ENCODE results near the gene PFN3. TPM values are rescaled to one million over a fixed set of nuclear protein-coding genes. Genes with fewer than 3 reads are reported as not detected.

Gene PFN3
- total RNA-seq, 1 experiment from 2014 or later = not detected

GRCh38 chr5:177383181-177383580, 17.3 kb downstream of the PFN3 start:
- no peak for DNase-seq
- no peak for TF ChIP-seq CTCF (conservative IDR thresholded peaks at IDR 0.05)
- no peak for TF ChIP-seq EZH2 (IDR thresholded peaks at IDR 0.05; ENCODE audit: low read depth)
- BruUV-seq (replicated peaks) = no TSS peak

DNA sequence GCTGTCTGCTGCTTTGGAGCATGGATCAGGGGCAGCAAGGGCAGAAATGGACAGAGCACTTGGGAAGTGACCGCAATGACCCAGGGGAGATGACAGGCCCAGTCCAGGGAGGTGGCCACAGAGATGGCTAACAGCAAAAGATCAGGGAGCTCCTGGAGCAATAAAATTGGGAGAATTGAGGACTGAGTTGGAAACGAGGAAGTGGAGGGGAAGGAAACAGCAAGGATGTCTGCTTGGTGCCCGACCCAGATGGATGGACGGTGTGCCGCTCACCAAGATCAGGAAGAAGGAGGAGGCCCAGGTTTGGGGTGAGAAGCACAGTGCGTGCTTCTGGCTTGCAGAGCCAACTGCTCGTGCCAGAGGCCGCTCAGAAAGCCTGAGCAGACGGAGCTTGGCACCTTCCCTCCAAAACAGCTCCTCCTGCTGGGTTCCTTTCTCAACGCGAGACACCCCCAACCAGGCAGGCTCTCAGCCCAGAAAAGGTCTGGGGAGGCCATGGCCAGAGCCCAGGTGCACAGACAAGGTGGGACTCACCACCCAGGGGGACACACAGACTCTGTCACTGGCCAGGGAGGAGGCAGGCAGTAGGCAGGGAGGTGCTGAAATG, 17.9 kb downstream of the PFN3 start:
- no peak overlapping the region for H3K4me2 ChIP-seq
- H3K79me2 ChIP-seq (ENCODE audit: low read depth) = no peaks in the 10 kb centered on the region
- no peak overlapping the region for H3K4me3 ChIP-seq
- H3K27me3 ChIP-seq (ENCODE audit: insufficient read depth, low read depth) = no peaks in the 10 kb centered on the region
- no peak for TF ChIP-seq EZH2 (IDR thresholded peaks at IDR 0.05; ENCODE audit: low read depth)
- TF ChIP-seq CTCF (conservative IDR thresholded peaks at IDR 0.05) = no peak
- H3K36me3 ChIP-seq (ENCODE audit: low read depth) = no peaks in the 10 kb centered on the region
- no peaks in the 10 kb centered on the region for H3K9me3 ChIP-seq (ENCODE audit: insufficient read depth, low read depth)
- H3K4me1 ChIP-seq (replicated peaks; ENCODE audit: insufficient read depth) = peaks cover 11% of the 10 kb centered on the region; the same call in 1 of the 2 replicates
- no peak overlapping the region for H2AFZ ChIP-seq
- intact Hi-C loops (cut with micrococcal nuclease; ENCODE audit: unreplicated experiment) = no loop called here
- ChIA-PET POLR2A (ENCODE audit: unreplicated experiment) (no interaction called here), CTCF (no interaction called here)
- no peaks in the 10 kb centered on the region for H4K20me1 ChIP-seq (ENCODE audit: insufficient read depth)
- DNase-seq = no peak
- peaks cover 4% of the 10 kb centered on the region; the same call in 1 of the 2 replicates for H3F3A ChIP-seq (ENCODE audit: insufficient read depth, low read depth)
- no peaks in the 10 kb centered on the region for H3K9me2 ChIP-seq (ENCODE audit: insufficient read depth)
- no TSS peak for BruUV-seq (replicated peaks)
- no peak overlapping the region for H3K27ac ChIP-seq

More at GRCh38 chr5:177383181-177383580, 17.3 kb downstream of the PFN3 start:
- no peaks in the 10 kb centered on the region for H3K9me2 ChIP-seq (ENCODE audit: insufficient read depth)
- no peak overlapping the region for H3K4me2 ChIP-seq
- intact Hi-C loops (cut with micrococcal nuclease; ENCODE audit: unreplicated experiment) = no loop called here
- no peak overlapping the region for H3K27ac ChIP-seq
- POLR2A ChIA-PET (ENCODE audit: unreplicated experiment) = interaction anchor here (0.6 to 0.7 kb wide), 2 partner anchors 63 to 134 kb away, joined by 3 to 7 read pairs; partner anchors contain the start of gene DDX41
- peaks cover 18% of the 10 kb centered on the region for H3K4me1 ChIP-seq (replicated peaks; ENCODE audit: insufficient read depth)
- CTCF ChIA-PET = no interaction called here
- no peaks in the 10 kb centered on the region for H3K27me3 ChIP-seq (ENCODE audit: insufficient read depth, low read depth)
- H3K79me2 ChIP-seq (ENCODE audit: low read depth) = no peaks in the 10 kb centered on the region
- no peaks in the 10 kb centered on the region for H4K20me1 ChIP-seq (ENCODE audit: insufficient read depth)
- peaks cover 7% of the 10 kb centered on the region; the same call in 1 of the 2 replicates for H3F3A ChIP-seq (ENCODE audit: insufficient read depth, low read depth)
- no peaks in the 10 kb centered on the region for H3K9me3 ChIP-seq (ENCODE audit: insufficient read depth, low read depth)
- no peak overlapping the region for H3K4me3 ChIP-seq
- H2AFZ ChIP-seq = no peak overlapping the region
- no peaks in the 10 kb centered on the region for H3K36me3 ChIP-seq (ENCODE audit: low read depth)

DNA sequence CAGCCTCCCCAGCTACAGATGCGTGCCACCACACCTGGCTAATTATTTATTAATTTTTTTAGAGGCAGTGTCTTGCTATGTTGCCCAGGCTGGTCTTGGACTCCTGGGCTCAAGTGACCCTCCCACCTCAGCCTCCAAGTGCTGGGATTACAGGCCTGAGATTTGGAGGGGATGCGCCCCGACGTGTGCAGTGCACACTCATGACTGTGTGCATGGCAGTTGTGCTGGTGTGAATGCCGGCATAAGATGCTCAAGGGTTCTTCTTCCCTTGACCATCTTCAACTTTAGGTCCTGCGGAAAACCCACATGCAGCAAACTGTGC, 19.7 kb downstream of the PFN3 start:
- no TSS peak for BruUV-seq (replicated peaks)
- Histone ChIP-seq H3K4me3 (no peak overlapping the region), H4K20me1 (ENCODE audit: insufficient read depth) (no peaks in the 10 kb centered on the region), H3K9me2 (ENCODE audit: insufficient read depth) (no peaks in the 10 kb centered on the region), H3K27ac (no peak overlapping the region), H3K36me3 (ENCODE audit: low read depth) (no peaks in the 10 kb centered on the region), H3K9me3 (ENCODE audit: insufficient read depth, low read depth) (no peaks in the 10 kb centered on the region), H3K79me2 (ENCODE audit: low read depth) (no peaks in the 10 kb centered on the region), H3K27me3 (ENCODE audit: insufficient read depth, low read depth) (no peaks in the 10 kb centered on the region), H3F3A (ENCODE audit: insufficient read depth, low read depth) (peaks cover 4% of the 10 kb centered on the region; the same call in 1 of the 2 replicates), H3K4me2 (no peak overlapping the region), H3K4me1 (replicated peaks; ENCODE audit: insufficient read depth) (peaks cover 9% of the 10 kb centered on the region; the same call in 1 of the 2 replicates), H2AFZ (no peak overlapping the region)
- ChIA-PET POLR2A (ENCODE audit: unreplicated experiment) (no interaction called here), CTCF (no interaction called here)
- no peak for TF ChIP-seq EZH2 (IDR thresholded peaks at IDR 0.05; ENCODE audit: low read depth)
- TF ChIP-seq CTCF (conservative IDR thresholded peaks at IDR 0.05) = no peak
- DNase-seq = no peak
- intact Hi-C loops (cut with micrococcal nuclease; ENCODE audit: unreplicated experiment) = no loop called here
